Omental fat pad (tissue), 4 donors: ENCODE measurements around the gene TASP1. TPM values are rescaled to one million over a fixed set of nuclear protein-coding genes. Genes with fewer than 3 reads are reported as not detected.

ENCODE experiments used
- ATAC-seq: fragments of 150-250 bp; one replicate; pipeline ENCODE4 v1.9.1; 2016; ENCODE audit warnings: mild to moderate bottlenecking, moderate library complexity; ENCODE audit not compliant: low FRiP score
- DNase-seq: peaks from one replicate; pipeline ENCODE4 v3.0.0-alpha.2; 2019; ENCODE audit warnings: low spot score
- total RNA-seq, 4 donors: library from RNA; depleted of rRNA; stranded (reverse); fragments of >200 nt; gene quantifications; one replicate each; pipeline ENCODE4 v1.1.0, GENCODE V29; 2016
- TF ChIP-seq, protein P1 (sequence below), 3 donors: fragments of 450-650 bp; IDR thresholded peaks; one replicate each; pipeline ENCODE4 v1.5.1; 2016 to 2017; ENCODE audit warnings: antibody characterized with exemption in 3 of 3, mild to moderate bottlenecking in 3 of 3, moderate library complexity in 2 of 3

Gene TASP1
- total RNA-seq, 4 donors from 2014 or later = 8.0 to 12.8 (median 11.1) TPM

DNA sequence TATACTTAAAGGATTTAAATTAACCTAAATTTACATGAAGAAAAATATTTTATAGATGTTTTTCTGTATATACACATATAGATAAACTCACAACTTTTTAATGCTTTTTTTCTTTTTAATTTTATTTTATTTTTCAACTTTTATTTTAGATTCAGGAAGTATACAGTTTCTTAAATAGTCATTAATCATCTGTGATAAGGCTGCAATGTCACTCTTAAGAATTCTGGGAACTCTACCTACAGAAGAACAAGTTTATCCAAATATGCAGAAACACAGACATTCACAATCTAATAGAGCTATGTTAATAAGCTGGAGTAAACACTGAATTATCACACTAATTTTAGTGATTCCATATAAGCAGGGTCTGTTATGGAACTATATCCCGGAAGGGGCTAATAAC, 181.2 kb downstream of the TASP1 start:
- DNase-seq = no peak
- ATAC-seq = no peak
- TF ChIP-seq, protein P1, sequence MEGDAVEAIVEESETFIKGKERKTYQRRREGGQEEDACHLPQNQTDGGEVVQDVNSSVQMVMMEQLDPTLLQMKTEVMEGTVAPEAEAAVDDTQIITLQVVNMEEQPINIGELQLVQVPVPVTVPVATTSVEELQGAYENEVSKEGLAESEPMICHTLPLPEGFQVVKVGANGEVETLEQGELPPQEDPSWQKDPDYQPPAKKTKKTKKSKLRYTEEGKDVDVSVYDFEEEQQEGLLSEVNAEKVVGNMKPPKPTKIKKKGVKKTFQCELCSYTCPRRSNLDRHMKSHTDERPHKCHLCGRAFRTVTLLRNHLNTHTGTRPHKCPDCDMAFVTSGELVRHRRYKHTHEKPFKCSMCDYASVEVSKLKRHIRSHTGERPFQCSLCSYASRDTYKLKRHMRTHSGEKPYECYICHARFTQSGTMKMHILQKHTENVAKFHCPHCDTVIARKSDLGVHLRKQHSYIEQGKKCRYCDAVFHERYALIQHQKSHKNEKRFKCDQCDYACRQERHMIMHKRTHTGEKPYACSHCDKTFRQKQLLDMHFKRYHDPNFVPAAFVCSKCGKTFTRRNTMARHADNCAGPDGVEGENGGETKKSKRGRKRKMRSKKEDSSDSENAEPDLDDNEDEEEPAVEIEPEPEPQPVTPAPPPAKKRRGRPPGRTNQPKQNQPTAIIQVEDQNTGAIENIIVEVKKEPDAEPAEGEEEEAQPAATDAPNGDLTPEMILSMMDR (IDR thresholded peaks at IDR 0.05) = no peak

- ATAC-seq = no peak
- no peak for DNase-seq
- TF ChIP-seq, protein P1 (IDR thresholded peaks at IDR 0.05) = no peak
Observed at GRCh38 chr20:13455713-13456112, 183.0 kb downstream of the TASP1 start.

DNA sequence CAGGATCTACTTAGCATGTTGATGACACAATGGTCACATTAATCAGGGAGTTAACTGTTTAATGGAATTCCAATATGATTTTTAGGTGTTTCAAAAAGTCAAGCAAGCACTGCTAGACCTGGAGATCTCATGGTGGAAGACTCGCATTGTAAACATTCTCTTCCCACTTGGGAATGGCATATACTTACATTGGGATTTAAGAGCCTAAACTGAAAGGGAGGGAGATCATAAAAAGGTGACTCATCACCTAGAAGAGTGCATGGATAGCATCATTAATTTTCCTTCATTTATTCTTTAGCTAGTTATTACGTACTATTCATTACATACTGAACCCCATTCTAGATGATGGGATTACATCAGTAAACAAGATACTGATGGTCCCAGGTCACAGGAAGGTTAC, 185.4 kb downstream of the TASP1 start:
- ATAC-seq = no peak
- TF ChIP-seq, protein P1 (IDR thresholded peaks at IDR 0.05) = no peak
- DNase-seq = no peak

- TF ChIP-seq, protein P1 (IDR thresholded peaks at IDR 0.05) = no peak
- ATAC-seq = no peak
Observed at GRCh38 chr20:13452470-13453124, 186.1 kb downstream of the TASP1 start.

GRCh38 chr20:13449868-13450434, 188.8 kb downstream of the TASP1 start:
- DNase-seq (no peak), ATAC-seq (no peak)
- TF ChIP-seq, protein P1 (IDR thresholded peaks at IDR 0.05) = no peak

More at GRCh38 chr20:13452470-13453124, 186.1 kb downstream of the TASP1 start:
- DNase-seq = no peak

GRCh38 chr20:13447385-13448180, 191.1 kb downstream of the TASP1 start:
- DNase-seq = no peak
- ATAC-seq = no peak
- TF ChIP-seq, protein P1 (IDR thresholded peaks at IDR 0.05) = no peak
